ENCODE results near the gene THAP7. TPM values are rescaled to one million over a fixed set of nuclear protein-coding genes. Genes with fewer than 3 reads are reported as not detected.
"Not testable (repeated sequence)": the region's sequence is repeated elsewhere in the genome, so short reads cannot be mapped to it uniquely, and the experiment has no call there.

Gene THAP7
- total RNA-seq = 17.8 TPM
- long read RNA-seq, transcript THAP7-204 (2 exons, 1,809 nt) = major isoform, 19 of 42 reads
- long read RNA-seq, transcript THAP7-208 (3 exons, 1,957 nt) = minor isoform, 7 of 42 reads
- long read RNA-seq, transcript THAP7-202 (5 exons, 1,144 nt) = minor isoform, 5 of 42 reads
- long read RNA-seq, partial matches to known transcripts = 0 of 42 reads
- long read RNA-seq, other reads (novel, unspliced or antisense) = 6 of 42 reads

- no peak for TF ChIP-seq CTCF (IDR thresholded peaks at IDR 0.05; ENCODE audit: borderline replicate concordance)
- Histone ChIP-seq H3K27me3 (ENCODE audit: low read depth) (no peaks in the 10 kb centered on the region), H3K9me3 (replicated peaks) (no peaks in the 10 kb centered on the region), H3K4me3 (peak within 1 kb of the TSS; percentile 75), H3K4me1 (peaks cover 49% of the 10 kb centered on the region), H3K27ac (replicated peaks) (peak within 1 kb of the TSS; percentile 99), H3K36me3 (peaks cover 32% of the 10 kb centered on the region)
- intact Hi-C loops (cut with micrococcal nuclease) = no loop called here
- peak; percentile 98 for DNase-seq
Measured at GRCh38 chr22:21001601-21002325, at the start of gene THAP7. THAP7 (minus strand) TSS chr22:21002118; CDS start chr22:21001911, 207 bp downstream.

GRCh38 chr22:21051145-21051830, 49.4 kb upstream of the THAP7 start:
- intact Hi-C loops (cut with micrococcal nuclease) = no loop called here
- no peak for TF ChIP-seq CTCF (IDR thresholded peaks at IDR 0.05; ENCODE audit: borderline replicate concordance)
- Histone ChIP-seq H3K36me3 (no peaks in the 10 kb centered on the region), H3K9me3 (replicated peaks) (no peaks in the 10 kb centered on the region), H3K27me3 (ENCODE audit: low read depth) (peaks cover 19% of the 10 kb centered on the region), H3K4me3 (no peak overlapping the region), H3K4me1 (no peaks in the 10 kb centered on the region), H3K27ac (replicated peaks) (no peak overlapping the region)
- no peak for DNase-seq

- H3K4me1 ChIP-seq = peaks cover 19% of the 10 kb centered on the region
- H3K36me3 ChIP-seq; H3K27ac ChIP-seq (replicated peaks); H3K4me3 ChIP-seq; DNase-seq; H3K27me3 ChIP-seq (ENCODE audit: low read depth); H3K9me3 ChIP-seq (replicated peaks); intact Hi-C loops (cut with micrococcal nuclease): not testable (repeated sequence)
Measured at GRCh38 chr22:21048965-21049364, 47.0 kb upstream of the THAP7 start.

- H3K4me3 ChIP-seq; H3K36me3 ChIP-seq; H3K27me3 ChIP-seq (ENCODE audit: low read depth); H3K9me3 ChIP-seq (replicated peaks); DNase-seq; H3K27ac ChIP-seq (replicated peaks); intact Hi-C loops (cut with micrococcal nuclease): not testable (repeated sequence)
- peaks cover 19% of the 10 kb centered on the region for H3K4me1 ChIP-seq
Measured at GRCh38 chr22:21048448-21048847, 46.5 kb upstream of the THAP7 start.

- TF ChIP-seq CTCF (IDR thresholded peaks at IDR 0.05; ENCODE audit: borderline replicate concordance) = no peak
- H3K27ac ChIP-seq (replicated peaks) = no peak overlapping the region
- peaks cover 6% of the 10 kb centered on the region for H3K27me3 ChIP-seq (ENCODE audit: low read depth)
- intact Hi-C loops (cut with micrococcal nuclease) = no loop called here
- no peaks in the 10 kb centered on the region for H3K36me3 ChIP-seq
- no peak overlapping the region for H3K4me3 ChIP-seq
- peaks cover 19% of the 10 kb centered on the region for H3K4me1 ChIP-seq
- H3K9me3 ChIP-seq (replicated peaks) = no peaks in the 10 kb centered on the region
- no peak for DNase-seq
Measured at GRCh38 chr22:21047730-21048129, 45.8 kb upstream of the THAP7 start.

GRCh38 chr22:21047035-21047661, 45.2 kb upstream of the THAP7 start:
- Histone ChIP-seq H3K27ac (replicated peaks) (no peak overlapping the region), H3K4me3 (no peak overlapping the region), H3K9me3 (replicated peaks) (no peaks in the 10 kb centered on the region), H3K4me1 (peaks cover 19% of the 10 kb centered on the region), H3K36me3 (no peaks in the 10 kb centered on the region), H3K27me3 (ENCODE audit: low read depth) (peaks cover 6% of the 10 kb centered on the region)
- no peak for TF ChIP-seq CTCF (IDR thresholded peaks at IDR 0.05; ENCODE audit: borderline replicate concordance)
- DNase-seq = no peak
- intact Hi-C loops (cut with micrococcal nuclease) = no loop called here
